Endodermal cell (in vitro differentiated cells): Measurements from ENCODE around the gene RAX2. TPM values are rescaled to one million over a fixed set of nuclear protein-coding genes. Genes with fewer than 3 reads are reported as not detected.

ENCODE experiments used
- DNase-seq: peaks from one replicate; pipeline ENCODE4 v3.0.0-alpha.2; 2017
- H3K27ac ChIP-seq: 2 replicates; pipeline ENCODE4 v1.5.1; 2013; ENCODE audit warnings: mild to moderate bottlenecking, low read depth, low read length, moderate library complexity
- H3K27me3 ChIP-seq: 2 replicates; pipeline ENCODE4 v1.6.1; 2013; ENCODE audit warnings: mild to moderate bottlenecking, low read length, moderate library complexity; ENCODE audit not compliant: insufficient read depth, control insufficient read depth, poor library complexity, severe bottlenecking
- H3K36me3 ChIP-seq: 2 replicates; pipeline ENCODE4 v1.7.0; 2013; ENCODE audit warnings: mild to moderate bottlenecking, low read length, moderate library complexity; ENCODE audit not compliant: control insufficient read depth, insufficient read depth
- H3K4me1 ChIP-seq: one replicate; pipeline ENCODE4 v1.7.0; 2013; ENCODE audit warnings: low read length; ENCODE audit not compliant: control insufficient read depth, insufficient read depth
- H3K4me3 ChIP-seq: 2 replicates; pipeline ENCODE4 v1.5.1; 2013; ENCODE audit warnings: mild to moderate bottlenecking, low read length, moderate library complexity
- H3K9ac ChIP-seq: 2 replicates; pipeline ENCODE4 v1.6.1; 2013; ENCODE audit warnings: mild to moderate bottlenecking, low read length, moderate library complexity; ENCODE audit not compliant: poor library complexity, severe bottlenecking; ENCODE audit errors: extremely low read depth
- H3K9me3 ChIP-seq: 2 replicates; pipeline ENCODE4 v1.6.1; 2013; ENCODE audit warnings: mild to moderate bottlenecking, low read length, moderate library complexity; ENCODE audit not compliant: control insufficient read depth
- H3K27ac Mint-ChIP-seq: 2 replicates; pipeline ENCODE4 v1.8.0; 2020; ENCODE audit warnings: mixed read lengths
- H3K27me3 Mint-ChIP-seq: 2 replicates; pipeline ENCODE4 v1.8.0; 2021; ENCODE audit warnings: mild to moderate bottlenecking, mixed read lengths; ENCODE audit not compliant: insufficient read depth
- H3K36me3 Mint-ChIP-seq: 2 replicates; pipeline ENCODE4 v1.8.0; 2020; ENCODE audit warnings: low read depth, mixed read lengths
- H3K4me1 Mint-ChIP-seq: 2 replicates; pipeline ENCODE4 v1.8.0; 2020; ENCODE audit warnings: mixed read lengths
- H3K4me3 Mint-ChIP-seq: 2 replicates; pipeline ENCODE4 v1.8.0; 2020; ENCODE audit warnings: mild to moderate bottlenecking, moderate library complexity, mixed read lengths
- H3K9me3 Mint-ChIP-seq: 2 replicates; pipeline ENCODE4 v1.8.0; 2020; ENCODE audit warnings: mild to moderate bottlenecking, mixed read lengths
- WGBS, 2 experiments: methylation state at CpG; one replicate each; pipeline versions ENCODE4 v1.1.5 to v1.1.7; 2013; ENCODE audit warnings: missing lambda C conversion rate in 2 of 2, mixed read lengths in 1 of 2; ENCODE audit not compliant: insufficient coverage in 1 of 2, insufficient read length in 1 of 2; 5-methylcytosine and 5-hydroxymethylcytosine counted together
- total RNA-seq, 2 donors: library from RNA; stranded (reverse); fragmentation: NEBNext Ultra II Directional in 1 of 2; extraction: Animal tissue kit (Norgen Biotek cat#: 25700) in 1 of 2; gene quantifications; 2 replicates in 1 of 2; 3 replicates in 1 of 2; pipeline ENCODE4 v1.2.1, GENCODE V29; 2021
- TF ChIP-seq, protein P1 (sequence below): fragments of 200-600 bp; sonication (generic); conservative IDR thresholded peaks from 2 replicates; pipeline ENCODE4 v1.5.0; 2021; ENCODE audit warnings: antibody characterized with exemption, mild to moderate bottlenecking

RAX2 gene
- total RNA-seq, 2 donors from 2014 or later: not detected

DNA sequence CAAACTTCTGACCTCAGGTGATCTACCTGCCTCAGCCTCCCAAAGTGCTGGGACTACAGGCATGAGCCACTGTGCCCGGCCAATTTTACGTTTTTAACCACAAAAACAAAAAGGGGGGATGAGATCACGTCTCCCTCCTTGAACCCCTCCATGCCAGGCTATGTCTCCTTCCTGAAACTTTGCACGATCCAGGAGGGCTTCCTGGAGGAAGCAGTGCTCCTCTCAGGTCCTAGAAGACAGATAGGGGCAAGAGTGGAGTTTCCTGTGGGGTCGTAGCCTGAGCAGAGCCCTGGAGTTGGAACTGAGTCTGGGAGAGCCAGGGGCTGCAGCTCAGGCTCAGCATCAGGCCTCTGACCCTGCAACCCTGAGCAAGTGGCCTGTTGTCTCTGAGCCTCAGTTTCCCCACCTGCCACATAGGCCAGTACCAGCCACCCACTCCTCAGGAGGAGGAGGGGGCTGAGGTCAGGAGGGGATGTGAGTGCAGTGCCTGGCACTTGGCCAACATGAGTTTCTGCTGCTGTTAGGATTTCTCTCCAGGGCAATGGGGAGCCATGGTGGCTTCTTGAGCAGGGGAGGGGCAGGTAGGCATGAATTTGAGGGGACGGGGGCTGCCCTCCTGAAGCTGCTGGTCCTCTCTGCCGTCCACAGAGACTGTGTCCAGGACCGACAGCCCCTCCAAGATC, 26.5 kb downstream of the RAX2 start:
- TF ChIP-seq, protein P1, sequence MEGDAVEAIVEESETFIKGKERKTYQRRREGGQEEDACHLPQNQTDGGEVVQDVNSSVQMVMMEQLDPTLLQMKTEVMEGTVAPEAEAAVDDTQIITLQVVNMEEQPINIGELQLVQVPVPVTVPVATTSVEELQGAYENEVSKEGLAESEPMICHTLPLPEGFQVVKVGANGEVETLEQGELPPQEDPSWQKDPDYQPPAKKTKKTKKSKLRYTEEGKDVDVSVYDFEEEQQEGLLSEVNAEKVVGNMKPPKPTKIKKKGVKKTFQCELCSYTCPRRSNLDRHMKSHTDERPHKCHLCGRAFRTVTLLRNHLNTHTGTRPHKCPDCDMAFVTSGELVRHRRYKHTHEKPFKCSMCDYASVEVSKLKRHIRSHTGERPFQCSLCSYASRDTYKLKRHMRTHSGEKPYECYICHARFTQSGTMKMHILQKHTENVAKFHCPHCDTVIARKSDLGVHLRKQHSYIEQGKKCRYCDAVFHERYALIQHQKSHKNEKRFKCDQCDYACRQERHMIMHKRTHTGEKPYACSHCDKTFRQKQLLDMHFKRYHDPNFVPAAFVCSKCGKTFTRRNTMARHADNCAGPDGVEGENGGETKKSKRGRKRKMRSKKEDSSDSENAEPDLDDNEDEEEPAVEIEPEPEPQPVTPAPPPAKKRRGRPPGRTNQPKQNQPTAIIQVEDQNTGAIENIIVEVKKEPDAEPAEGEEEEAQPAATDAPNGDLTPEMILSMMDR: no peak
- H3K27ac Mint-ChIP-seq: no peak overlapping the region
- DNase-seq: no peak

DNA sequence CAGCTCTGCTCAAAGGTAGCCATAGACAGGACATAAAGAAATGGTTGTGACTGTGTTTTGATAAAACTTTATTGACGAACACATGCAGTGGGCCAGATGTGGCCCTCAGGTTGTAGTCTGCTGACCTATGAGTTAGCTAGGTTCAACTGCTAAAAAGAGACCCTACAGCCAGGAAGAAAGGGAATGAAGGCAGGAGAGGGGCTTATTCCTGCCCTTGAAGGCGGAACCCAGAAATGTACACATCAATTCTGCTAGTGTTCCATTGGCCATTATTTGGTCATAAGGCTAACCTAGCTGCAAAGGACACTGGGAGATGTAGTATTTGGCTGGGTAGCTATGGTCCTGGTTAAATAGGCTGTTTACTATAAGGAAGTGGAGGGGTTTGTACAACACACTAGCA, 28.5 kb downstream of the RAX2 start:
- H3K27me3 ChIP-seq: no peaks in the 10 kb centered on the region
- H3K4me3 Mint-ChIP-seq: no peak overlapping the region
- TF ChIP-seq, protein P1: no peak
- H3K27ac Mint-ChIP-seq: no peak overlapping the region
- no peak overlapping the region for H3K27ac ChIP-seq
- H3K36me3 Mint-ChIP-seq: no peaks in the 10 kb centered on the region
- no peaks in the 10 kb centered on the region for H3K4me1 ChIP-seq
- no peaks in the 10 kb centered on the region for H3K27me3 Mint-ChIP-seq
- H3K4me3 ChIP-seq: no peak overlapping the region
- DNase-seq: no peak
- H3K9me3 ChIP-seq: no peaks in the 10 kb centered on the region
- H3K4me1 Mint-ChIP-seq: peaks cover 2% of the 10 kb centered on the region
- 94 to 96% methylated on average over 2 of the region's 2 CpGs for WGBS, 2 experiments
- H3K36me3 ChIP-seq: no peaks in the 10 kb centered on the region
- H3K9me3 Mint-ChIP-seq: no peaks in the 10 kb centered on the region
- no peak overlapping the region for H3K9ac ChIP-seq

More for the DNA sequence above, 26.5 kb downstream of the RAX2 start:
- Mint-ChIP-seq H3K9me3 (no peaks in the 10 kb centered on the region), H3K27me3 (no peaks in the 10 kb centered on the region), H3K4me3 (no peak overlapping the region), H3K4me1 (peaks cover 2% of the 10 kb centered on the region), H3K36me3 (peaks cover 11% of the 10 kb centered on the region)
- no peaks in the 10 kb centered on the region for H3K4me1 ChIP-seq
- no peaks in the 10 kb centered on the region for H3K9me3 ChIP-seq
- H3K36me3 ChIP-seq: no peaks in the 10 kb centered on the region
- 79 to 88% methylated on average over 4 to 8 of the region's 8 CpGs for WGBS, 2 experiments
- no peaks in the 10 kb centered on the region for H3K27me3 ChIP-seq
- H3K4me3 ChIP-seq: no peak overlapping the region
- H3K27ac ChIP-seq: no peak overlapping the region
- H3K9ac ChIP-seq: no peak overlapping the region

DNA sequence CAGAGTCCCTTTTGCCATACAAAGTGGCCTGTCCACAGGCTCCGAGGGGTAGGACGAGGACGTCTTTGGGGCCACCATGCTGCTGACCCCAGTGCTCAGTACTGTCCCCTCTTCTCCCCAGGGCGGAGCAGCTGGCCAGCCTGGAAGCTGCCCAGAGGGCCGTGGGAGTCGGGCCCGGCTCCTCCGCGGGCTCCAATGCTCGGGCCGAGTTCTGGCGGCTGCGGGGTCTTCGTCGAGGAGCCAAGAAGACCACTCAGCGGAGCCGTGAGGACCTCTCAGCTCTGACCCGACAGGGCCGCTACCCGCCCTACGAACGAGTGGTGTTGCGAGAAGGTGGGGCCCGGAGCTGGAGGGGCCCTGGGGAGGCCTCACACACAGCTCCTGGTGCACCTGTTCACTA, 31.6 kb downstream of the RAX2 start:
- H3K9me3 Mint-ChIP-seq: no peaks in the 10 kb centered on the region
- no peak for DNase-seq
- H3K9me3 ChIP-seq: no peaks in the 10 kb centered on the region
- H3K27ac ChIP-seq: no peak overlapping the region
- no peaks in the 10 kb centered on the region for H3K27me3 ChIP-seq
- no peak overlapping the region for H3K4me3 ChIP-seq
- H3K36me3 ChIP-seq: no peaks in the 10 kb centered on the region
- no peak overlapping the region for H3K4me3 Mint-ChIP-seq
- TF ChIP-seq, protein P1: no peak
- H3K4me1 Mint-ChIP-seq: peaks cover 2% of the 10 kb centered on the region
- no peaks in the 10 kb centered on the region for H3K4me1 ChIP-seq
- WGBS, 2 experiments: 89 to 95% methylated on average over 21 to 24 of the region's 24 CpGs
- H3K9ac ChIP-seq: no peak overlapping the region
- no peaks in the 10 kb centered on the region for H3K27me3 Mint-ChIP-seq
- no peak overlapping the region for H3K27ac Mint-ChIP-seq
- no peaks in the 10 kb centered on the region for H3K36me3 Mint-ChIP-seq
